Esophagus squamous epithelium (tissue), 4 donors: ENCODE data around the gene CSF2RB.

Experiments used
- POLR2A ChIP-seq, 4 donors: fragments of 450-650 bp; IDR thresholded peaks; one replicate each; pipeline ENCODE4 v1.6.1; 2017; ENCODE audit warnings: antibody characterized with exemption in 4 of 4, mild to moderate bottlenecking in 4 of 4, moderate library complexity in 3 of 4
- TF ChIP-seq, protein P1 (sequence below), 6 experiments: fragments of 450-650 bp in 4 of 6; fragments of 200-600 bp in 2 of 6; sonication (generic) in 2 of 6; IDR thresholded peaks; one replicate each; pipeline ENCODE4 v1.5.1; 2016 to 2019; ENCODE audit warnings: antibody characterized with exemption in 6 of 6, mild to moderate bottlenecking in 4 of 6, moderate library complexity in 4 of 6

DNA sequence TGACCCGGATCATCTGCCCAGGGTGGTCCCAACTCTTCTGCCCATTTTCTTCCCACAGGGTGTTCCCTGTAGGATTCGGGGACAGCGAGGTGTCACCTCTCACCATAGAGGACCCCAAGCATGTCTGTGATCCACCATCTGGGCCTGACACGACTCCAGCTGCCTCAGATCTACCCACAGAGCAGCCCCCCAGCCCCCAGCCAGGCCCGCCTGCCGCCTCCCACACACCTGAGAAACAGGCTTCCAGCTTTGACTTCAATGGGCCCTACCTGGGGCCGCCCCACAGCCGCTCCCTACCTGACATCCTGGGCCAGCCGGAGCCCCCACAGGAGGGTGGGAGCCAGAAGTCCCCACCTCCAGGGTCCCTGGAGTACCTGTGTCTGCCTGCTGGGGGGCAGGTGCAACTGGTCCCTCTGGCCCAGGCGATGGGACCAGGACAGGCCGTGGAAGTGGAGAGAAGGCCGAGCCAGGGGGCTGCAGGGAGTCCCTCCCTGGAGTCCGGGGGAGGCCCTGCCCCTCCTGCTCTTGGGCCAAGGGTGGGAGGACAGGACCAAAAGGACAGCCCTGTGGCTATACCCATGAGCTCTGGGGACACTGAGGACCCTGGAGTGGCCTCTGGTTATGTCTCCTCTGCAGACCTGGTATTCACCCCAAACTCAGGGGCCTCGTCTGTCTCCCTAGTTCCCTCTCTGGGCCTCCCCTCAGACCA, 24.0 kb downstream of the CSF2RB start:
- TF ChIP-seq POLR2A (IDR thresholded peaks at IDR 0.05), result no peak
- TF ChIP-seq, protein P1, sequence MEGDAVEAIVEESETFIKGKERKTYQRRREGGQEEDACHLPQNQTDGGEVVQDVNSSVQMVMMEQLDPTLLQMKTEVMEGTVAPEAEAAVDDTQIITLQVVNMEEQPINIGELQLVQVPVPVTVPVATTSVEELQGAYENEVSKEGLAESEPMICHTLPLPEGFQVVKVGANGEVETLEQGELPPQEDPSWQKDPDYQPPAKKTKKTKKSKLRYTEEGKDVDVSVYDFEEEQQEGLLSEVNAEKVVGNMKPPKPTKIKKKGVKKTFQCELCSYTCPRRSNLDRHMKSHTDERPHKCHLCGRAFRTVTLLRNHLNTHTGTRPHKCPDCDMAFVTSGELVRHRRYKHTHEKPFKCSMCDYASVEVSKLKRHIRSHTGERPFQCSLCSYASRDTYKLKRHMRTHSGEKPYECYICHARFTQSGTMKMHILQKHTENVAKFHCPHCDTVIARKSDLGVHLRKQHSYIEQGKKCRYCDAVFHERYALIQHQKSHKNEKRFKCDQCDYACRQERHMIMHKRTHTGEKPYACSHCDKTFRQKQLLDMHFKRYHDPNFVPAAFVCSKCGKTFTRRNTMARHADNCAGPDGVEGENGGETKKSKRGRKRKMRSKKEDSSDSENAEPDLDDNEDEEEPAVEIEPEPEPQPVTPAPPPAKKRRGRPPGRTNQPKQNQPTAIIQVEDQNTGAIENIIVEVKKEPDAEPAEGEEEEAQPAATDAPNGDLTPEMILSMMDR (IDR thresholded peaks at IDR 0.05), result no peak
